DMS153 treated with DMSO at 0.1 percent for 48 hours (cell line): ENCODE results near the gene TUBGCP6.
"Not testable (repeated sequence)": the region's sequence is repeated elsewhere in the genome, so short reads cannot be mapped to it uniquely, and the experiment has no call there.

ENCODE experiments used
- DNase-seq: peaks from one replicate; lab custom pipeline; 2025; ENCODE audit not compliant: unreplicated experiment; lab: John Stamatoyannopoulos, UW

The TUBGCP6 gene

DNA sequence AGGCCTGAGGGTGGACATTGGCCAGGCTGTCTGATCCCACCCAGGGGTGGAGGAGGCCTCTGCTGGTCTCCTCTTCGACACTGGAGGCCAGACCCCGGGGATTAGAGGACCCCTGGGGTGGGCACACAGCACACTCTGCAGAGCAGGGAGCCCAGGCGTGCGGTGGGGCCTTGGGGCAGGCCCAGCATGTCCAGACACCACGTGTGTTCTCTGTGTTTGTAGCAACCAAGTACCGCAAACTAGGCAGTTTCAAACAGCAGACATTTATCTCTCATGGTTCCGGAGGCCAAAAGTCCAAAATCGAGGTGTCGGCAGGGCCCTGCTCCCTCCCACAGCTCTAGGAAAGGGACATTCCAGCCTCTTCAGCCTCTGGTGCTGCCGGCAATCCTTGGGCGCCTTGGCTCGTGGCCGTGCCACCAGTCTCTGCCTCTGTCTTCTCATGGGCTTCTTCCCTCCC lies 72.8 kb downstream of the TUBGCP6 start:
- DNase-seq = no peak

DNA sequence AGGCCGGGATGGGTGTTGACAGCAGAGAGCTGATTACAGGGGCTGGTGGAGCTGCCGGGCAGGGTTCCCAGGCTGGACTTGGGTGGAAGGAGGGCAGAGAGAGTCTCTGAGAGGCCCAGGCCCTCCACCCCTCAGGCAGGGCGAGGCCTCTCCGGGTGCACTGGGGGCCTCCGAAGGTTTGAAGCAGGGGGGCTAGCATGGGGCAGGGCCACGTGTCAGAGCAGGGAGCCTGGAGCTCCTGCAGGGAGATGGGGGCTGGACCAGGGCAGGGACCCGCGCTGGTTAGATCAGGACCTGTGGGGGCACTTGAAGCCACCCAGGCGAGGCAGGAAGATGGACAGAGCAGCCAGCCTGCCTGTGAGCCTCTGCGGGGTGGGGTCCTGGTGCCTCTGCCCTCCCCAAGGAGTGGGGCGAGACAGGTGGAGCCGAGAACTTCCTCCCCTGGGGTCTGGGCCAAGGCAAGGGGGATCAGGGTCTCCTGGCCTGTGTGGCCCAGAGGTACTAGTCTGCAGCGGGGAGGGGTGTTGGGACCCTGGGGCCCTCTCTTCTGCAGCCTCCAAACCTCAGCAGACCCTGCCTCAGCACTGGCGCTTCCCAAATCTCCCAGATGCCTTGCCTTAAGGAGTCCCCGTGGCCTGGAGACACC lies 73.4 kb downstream of the TUBGCP6 start:
- no peak for DNase-seq

DNA sequence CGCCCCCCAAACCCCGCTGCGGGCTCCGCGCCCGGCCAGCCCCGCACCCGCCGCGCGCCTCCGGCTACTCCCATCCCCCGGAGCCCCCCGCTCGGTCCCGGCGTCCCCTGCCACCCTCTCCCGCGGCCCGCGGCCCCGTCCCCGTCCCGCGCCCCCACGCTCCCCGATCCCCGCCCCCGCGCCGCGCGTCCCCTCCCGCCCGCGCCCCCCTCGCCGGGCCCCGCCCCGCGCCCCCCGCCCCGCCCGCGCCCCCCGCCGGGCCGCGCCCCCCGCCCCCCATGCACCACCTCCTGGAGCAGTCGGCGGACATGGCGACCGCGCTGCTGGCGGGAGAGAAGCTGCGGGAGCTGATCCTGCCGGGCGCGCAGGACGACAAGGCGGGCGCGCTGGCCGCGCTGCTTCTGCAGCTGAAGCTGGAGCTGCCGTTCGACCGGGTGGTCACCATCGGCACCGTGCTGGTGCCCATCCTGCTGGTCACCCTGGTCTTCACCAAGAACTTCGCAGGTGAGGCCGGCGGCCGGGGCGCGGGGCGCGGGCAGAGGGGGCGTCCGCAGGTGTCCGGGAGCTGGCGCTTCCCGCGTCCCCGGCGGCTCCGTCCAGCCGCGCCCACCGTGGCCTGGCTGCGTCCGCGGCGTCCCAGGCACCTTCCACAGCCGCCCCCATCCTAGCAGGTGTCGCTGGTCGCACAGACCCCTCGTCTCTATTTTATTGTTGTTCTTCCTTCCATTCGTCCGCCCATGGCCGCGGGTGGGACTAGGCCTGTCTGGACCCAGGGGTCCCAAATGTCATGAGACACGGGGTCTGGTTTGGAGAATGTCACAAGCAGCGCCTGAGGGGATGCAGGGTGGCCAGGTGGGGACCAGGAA lies 74.1 kb downstream of the TUBGCP6 start, which contains the start of gene PANX2:
TSS of gene PANX2 (plus strand) at position 279 of the 866 bp plus-strand sequence. CDS start at position 279, 0 bp downstream.
- DNase-seq = no peak

DNA sequence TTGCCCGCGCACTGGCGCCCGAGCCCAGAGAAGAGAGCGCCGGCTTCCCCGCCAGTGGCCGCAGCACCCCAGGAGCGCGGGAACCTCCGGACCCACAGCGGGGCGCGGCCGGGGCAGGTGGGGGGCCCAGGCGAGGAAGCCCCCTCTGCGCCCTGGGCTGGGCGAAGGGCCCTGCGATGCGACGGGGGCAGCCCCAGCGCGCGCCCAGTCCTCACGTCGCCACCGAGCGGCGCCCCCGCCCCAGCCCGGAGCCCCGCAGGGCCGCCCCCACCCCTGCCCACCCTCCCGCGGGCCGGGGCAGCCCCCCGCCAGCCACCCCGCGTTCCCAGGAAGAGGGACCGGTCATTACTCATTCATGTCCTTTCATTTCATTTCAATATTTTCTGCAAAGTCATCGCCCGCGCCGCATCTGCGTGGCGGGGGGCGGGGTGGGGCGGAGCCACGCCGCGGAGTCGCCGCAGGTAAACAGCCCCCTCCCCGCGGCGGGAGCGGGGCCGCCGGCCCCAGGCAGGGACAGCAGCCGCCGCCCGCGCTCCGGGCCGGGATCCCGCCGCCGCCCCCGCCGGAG lies 75.0 kb downstream of the TUBGCP6 start:
- no peak for DNase-seq

DNA sequence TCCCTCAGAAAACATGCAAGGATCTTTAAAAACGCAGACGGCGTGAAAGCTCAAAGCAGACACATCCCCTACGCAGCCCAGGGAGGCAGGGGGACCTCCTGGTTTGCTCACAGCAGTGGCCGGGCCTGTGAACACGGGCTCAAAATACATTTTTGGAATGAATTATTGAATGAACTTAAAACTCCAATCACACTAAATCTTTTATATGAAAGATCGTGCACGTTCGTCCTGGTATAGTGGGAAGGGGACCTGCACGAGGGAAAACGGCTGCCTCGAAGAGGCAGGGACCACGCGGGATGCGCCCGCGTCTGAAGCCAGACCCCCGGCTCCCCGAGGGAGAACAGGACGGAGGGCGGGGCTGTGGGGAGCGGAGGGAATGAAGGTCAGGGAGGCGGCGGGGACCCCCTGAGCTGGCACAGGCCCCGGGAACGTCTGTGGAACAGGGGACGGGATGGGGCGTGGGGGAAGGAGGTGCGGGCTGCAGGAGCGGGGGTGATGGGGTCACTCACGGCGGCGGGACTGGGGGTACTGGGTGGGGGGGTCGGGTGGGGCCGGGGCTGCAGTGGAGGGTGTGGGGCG lies 75.6 kb downstream of the TUBGCP6 start:
- DNase-seq = no peak

DNA sequence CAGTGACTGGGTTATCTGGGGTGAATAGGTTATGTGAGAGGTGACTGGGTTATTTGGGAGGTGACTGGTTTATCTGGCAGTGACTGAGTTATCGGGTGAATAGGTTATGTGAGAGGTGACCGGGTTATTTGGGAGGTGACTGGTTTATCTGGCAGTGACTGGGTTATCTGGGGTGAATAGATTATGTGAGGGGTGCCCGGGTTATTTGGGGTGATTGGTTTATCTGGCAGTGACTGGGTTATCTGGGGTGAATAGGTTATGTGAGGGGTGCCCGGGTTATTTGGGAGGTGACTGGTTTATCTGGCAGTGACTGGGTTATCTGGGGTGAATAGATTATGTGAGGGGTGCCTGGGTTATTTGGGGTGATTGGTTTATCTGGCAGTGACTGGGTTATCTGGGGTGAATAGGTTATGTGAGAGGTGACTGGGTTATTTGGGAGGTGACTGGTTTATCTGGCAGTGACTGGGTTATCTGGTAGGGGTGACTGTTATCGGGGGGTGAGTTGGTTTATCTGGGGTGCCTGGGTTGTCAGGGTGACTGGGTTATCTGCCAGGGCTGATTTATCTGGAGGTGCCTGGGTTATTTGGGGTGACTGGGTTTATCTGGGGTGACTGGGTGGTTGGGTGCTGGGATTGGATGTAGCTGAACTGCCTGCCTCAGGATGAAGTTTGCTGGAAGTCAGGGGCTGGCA lies 76.2 kb downstream of the TUBGCP6 start:
- DNase-seq = not testable (repeated sequence)

DNA sequence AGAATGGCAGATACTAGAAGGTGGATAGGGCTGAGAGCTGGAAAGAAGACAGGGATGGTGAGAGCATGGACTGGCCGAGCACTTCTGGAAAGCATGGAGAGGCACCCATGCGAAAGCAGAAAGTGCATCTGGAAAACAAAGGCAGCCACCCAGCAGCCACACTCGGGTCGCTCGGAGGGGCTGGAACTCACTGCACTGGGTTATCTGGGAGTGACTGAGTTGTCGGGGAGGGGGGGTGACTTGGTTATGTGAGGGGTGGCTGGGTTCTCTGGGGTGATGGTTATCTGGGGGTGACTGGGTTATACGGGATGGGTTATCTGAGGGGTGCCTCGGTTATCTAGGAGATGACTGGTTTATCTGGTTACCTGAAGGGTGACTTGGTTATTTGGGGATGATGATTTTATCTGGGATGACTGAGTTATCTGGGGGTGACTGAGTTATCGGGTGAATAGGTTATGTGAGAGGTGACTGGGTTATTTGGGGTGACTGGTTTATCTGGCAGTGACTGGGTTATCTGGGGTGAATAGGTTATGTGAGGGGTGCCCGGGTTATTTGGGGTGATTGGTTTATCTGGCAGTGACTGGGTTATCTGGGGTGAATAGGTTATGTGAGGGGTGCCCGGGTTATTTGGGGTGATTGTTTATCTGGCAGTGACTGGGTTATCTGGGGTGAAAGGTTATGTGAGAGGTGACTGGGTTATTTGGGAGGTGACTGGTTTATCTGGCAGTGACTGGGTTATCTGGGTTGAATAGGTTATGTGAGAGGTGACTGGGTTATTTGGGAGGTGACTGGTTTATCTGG lies 76.9 kb downstream of the TUBGCP6 start:
- no peak for DNase-seq
